UCSD-AML1 (cell line): ENCODE measurements around the gene WDR90.

Experiments used
- DNase-seq: peaks from one replicate; lab custom pipeline; 2025; ENCODE audit not compliant: unreplicated experiment; lab: John Stamatoyannopoulos, UW

Gene WDR90

GRCh38 chr16:704552-705380, 55.6 kb downstream of the WDR90 start:
- no peak for DNase-seq

DNA sequence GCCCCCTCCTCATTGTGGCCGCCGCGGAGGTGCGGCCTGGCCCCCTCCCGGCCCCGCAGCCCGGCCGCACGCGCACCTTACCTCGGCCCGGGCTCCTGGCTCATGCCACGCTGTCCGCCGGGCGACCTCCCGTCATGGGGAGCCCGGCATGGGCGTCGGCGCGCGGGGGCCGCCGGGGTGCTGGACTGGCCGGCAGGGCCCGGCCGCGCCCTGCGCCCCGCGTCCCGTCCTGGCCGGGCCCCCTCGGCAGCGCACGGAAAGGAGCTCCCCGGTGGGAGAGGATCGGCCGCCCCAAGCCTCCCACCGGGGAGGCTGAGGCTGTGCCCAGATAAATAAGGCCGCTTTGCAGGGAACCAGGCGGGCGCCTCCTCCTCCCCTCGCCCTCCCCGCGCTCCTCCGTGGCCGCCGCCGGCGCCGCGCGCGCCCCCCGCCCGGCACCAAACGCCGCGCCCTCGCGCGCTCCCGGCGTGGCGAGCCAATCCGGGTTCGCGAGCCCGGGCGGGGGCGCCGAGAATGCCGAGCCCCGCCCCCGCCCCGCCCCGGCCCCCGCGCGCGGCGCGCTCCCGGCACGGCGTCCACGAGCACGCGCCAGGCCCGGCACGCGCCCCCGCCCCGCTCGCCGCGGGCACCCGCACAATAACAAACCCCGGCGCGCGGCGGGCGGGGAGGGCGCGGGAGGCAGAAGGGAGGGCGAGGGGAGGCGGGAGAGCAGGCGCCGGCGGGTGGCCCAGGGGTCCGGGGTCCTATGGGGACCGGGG, 56.4 kb downstream of the WDR90 start, which contains the start of gene FBXL16:
Gene FBXL16 (minus strand): TSS at position 371 of the 758 bp plus-strand sequence. CDS start 8,396 bp downstream, outside the sequence.
- DNase-seq: no peak

GRCh38 chr16:706189-707061, 57.3 kb downstream of the WDR90 start:
- no peak for DNase-seq

DNA sequence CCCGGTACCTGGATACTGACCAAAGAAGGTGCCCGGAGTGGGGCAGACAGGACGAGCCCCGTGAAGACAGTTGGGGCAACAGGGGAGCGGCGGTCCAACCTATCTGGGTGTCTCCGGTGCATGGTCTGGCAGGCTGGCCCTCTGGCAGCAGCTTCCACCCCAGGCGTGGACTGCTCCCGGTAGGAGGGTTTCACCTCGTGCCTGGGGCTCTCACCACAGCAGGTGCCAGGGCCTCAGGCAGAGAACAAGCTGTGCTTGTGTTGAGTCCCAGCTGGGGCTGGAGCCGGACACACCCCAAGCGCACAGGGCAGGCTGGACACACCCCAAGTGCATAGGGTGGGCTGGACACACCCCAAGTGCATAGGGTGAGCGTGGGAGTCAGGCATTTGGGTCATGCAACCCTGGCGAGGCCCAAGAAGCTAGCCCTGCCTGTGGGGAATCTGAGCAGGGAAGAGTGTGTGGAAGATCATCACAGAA, 57.9 kb downstream of the WDR90 start:
- DNase-seq: no peak

DNA sequence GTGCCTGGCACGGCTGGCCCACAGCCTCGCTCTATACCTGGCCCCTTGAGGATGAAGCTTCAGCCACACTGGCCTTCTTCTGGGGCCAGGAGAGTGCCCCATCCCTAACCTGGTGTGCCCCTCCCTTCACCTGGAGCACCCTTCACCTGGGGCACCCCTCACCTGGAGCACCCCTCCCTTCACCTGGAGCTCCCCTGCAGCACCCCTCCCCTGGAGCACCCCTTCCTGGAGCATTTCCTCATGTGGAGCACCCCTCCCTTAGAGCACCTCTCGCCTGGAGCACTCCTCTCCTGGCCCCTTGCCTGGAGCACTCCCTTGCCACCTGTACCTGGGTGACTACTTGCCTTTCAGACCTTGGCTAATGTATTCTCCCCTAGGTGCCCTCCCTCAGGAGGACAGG, 58.9 kb downstream of the WDR90 start:
- DNase-seq: no peak

DNA sequence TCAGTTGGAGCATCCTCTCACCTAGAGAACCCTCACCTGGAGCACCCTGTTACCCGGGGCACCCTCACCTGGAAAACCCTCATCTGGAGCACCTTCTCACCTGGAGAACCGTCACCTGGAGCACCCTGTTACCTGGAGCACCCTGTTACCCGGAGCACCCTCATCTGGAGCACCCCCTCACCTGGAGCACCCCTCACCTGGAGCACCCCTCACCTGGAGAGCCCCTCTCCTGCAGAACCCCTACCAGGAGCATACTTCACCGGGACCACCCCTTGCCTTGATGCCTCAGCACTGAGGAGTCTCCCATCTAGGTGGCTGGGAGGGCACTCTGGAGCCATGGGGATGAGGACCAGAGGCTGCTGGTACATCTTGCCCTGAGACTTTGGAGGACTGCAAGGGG, 59.8 kb downstream of the WDR90 start:
- DNase-seq: no peak

DNA sequence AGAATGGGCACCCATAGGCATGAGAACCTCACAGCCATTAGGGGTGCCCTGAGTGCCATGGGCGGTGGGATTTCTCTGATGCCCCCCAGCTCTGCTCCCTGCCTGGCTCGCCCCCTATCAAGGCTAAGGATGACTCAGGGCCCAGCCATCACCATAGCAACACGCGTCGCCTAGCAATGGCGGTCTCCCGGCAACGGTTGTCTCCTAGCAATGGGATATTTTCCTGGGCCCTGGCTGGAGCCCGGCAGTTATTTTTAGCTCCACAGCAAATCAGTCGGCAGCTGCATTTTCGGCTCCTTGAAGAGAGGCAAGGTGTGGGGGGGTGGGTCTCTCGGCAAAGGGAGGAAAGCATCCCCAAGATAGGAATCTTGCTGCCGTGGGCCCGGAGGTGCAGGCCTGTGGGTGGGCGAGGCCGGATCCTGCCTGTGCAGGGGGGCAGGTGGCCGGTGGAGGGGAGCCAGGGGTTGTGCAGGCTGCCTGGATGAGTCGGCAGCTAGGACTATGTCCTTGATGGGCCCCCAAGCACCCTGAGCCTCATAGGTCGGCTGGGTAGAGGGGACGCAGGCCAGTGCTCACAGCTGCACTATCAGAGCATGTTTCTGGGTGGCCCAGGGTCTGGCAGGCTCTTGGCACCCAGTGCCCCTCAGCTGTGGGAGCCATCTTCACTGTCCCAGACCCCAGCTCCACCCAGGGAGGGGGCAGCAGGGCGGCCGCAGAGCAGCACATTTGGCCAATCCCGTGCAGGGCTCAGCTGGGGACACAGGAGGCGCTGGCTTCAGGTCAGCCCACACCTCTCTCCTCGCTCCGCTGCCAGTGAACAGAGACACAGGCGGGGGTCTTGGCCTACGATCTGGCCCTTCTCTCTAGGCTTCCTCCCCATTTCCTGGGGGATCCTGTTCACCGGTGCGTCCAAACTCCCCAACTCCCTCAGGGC, 60.7 kb downstream of the WDR90 start:
- no peak for DNase-seq

GRCh38 chr16:710500-711075, 61.4 kb downstream of the WDR90 start:
- no peak for DNase-seq

GRCh38 chr16:711084-711483, 61.9 kb downstream of the WDR90 start:
- no peak for DNase-seq

DNA sequence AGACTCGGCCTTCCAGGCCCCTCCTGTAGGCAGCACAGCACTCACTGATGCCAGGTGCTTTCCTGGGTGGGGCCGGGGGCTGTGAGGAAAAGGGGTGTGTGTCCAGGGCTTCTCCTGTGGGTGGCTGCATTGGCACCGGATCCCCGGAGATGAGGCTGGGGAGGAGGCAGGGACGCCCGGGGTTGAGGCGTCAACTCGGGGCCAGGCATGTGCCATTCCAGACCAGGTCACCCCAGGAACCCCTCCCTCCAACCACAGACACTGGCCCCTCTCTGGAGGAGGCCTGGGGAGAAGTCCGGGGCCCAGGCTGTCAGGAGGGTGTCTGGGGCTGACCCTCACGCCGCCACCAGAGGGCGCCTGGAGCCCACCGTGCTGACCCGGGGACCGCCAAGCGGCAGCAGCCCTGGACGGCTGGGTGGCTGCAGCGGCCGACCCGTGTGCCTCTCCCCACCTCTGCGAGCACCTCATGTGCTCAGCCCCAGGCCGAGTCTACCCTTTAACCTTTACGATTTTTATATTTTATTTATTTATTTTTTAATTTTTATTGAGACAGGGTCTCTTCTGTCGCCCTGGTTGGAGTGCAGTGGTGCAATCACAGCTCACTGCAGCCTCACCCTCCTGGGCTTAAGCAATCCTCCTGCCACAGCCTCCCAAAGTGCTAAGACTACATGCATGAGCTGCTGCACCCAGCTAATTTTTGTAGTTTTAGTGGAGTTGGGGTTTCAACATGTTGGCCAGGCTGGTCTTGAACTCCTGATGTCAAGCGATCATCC, 62.6 kb downstream of the WDR90 start:
- peak; percentile 77 for DNase-seq

DNA sequence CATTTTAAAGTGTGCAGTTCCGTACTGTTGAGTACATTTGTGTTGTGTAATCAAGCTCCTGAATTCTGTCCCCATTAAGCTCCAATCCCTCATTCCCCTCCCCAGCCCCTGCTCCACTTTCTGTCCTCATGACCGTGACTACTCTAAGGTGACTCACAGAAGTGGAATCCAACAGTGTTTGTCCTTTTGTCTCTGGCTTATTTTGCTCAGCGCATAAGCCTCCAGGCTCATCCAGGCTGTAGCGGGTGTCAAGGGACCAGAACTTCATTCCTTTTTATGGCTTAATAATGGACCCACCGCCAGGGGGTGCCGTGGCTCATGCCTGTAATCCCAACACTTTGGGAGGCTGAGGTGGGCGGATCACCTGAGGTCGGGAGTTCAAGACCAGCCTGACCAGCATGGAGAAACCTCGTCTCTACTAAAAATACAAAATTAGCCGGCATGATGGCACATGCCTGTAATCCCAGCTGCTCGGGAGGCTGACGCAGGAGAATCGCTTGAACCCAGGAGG, 63.6 kb downstream of the WDR90 start:
- DNase-seq: peak; percentile 63

- DNase-seq: peak; percentile 27
Observed at GRCh38 chr16:714079-714478, 64.9 kb downstream of the WDR90 start.

DNA sequence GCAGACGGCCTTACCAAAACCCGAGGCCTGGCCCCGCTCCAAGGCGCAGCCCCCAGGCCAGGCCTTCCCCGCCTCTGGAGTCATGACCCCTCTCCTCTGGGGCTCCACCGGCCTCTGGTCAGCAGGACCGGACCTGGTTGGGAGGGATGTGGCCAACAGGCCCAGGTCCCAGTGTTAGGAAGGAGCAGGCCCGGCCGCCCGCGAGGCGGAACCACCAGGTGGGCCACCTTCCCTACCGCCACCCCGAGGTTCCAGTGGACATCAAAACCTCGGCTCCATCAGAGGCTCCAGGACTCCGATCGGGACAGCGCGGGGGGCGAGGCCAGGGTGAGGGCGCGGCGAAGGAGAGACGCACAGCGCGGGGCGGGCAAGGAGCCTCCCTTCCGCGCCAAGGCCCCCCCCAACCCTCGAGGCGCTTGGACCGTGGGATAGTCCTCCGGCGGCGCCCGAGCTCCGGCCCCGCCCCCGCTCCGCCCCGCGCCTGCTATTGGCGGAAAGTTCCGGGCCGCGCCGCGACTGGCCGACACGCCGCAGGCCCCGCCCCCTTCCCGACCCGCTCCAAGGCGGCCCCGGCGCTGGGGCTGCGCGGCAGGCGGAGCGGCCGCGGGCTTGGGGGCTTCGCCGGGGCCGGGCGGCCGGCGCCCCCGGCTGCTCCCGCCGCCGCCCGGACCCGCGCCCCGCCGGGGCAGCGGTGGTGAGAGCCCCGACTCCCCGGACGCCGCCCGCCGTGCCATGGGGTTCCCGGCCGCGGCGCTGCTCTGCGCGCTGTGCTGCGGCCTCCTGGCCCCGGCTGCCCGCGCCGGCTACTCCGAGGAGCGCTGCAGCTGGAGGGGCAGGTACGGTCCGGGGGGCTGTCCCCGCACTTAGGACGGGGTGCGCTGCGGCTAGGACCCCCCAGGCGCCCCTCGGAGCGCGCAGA, 65.7 kb downstream of the WDR90 start, which contains the start of gene METRN:
Gene METRN (plus strand): TSS at position 561 of the 919 bp plus-strand sequence. CDS start 172 bp downstream, at position 733.
- DNase-seq: peak; percentile 88

GRCh38 chr16:715477-716199, 66.5 kb downstream of the WDR90 start:
- peak; percentile 43 for DNase-seq

- DNase-seq: no peak
Observed at GRCh38 chr16:716200-716568, 67.0 kb downstream of the WDR90 start.

GRCh38 chr16:716768-717325, 67.7 kb downstream of the WDR90 start:
- no peak for DNase-seq
